Neural progenitor cell (in vitro differentiated cells): ENCODE data around the gene CDH12. TPM values are rescaled to one million over a fixed set of nuclear protein-coding genes. Genes with fewer than 3 reads are reported as not detected.

ENCODE experiments used
- DNase-seq: peaks from one replicate; pipeline ENCODE4 v3.0.0-alpha.2; 2016; ENCODE audit warnings: low spot score
- H2AFZ ChIP-seq: fragments of 200-600 bp; sonication (generic); replicated peaks from 2 replicates; pipeline ENCODE4 v1.6.1; 2016; ENCODE audit warnings: antibody characterized with exemption
- H3F3A ChIP-seq: fragments of 200-600 bp; sonication (generic); 2 replicates; pipeline ENCODE4 v1.6.1; 2016; ENCODE audit warnings: antibody characterized with exemption, low read depth
- H3K27ac ChIP-seq: fragments of 200-600 bp; sonication (generic); 2 replicates; pipeline ENCODE4 v1.5.1; 2016; ENCODE audit warnings: mild to moderate bottlenecking
- H3K27me3 ChIP-seq: fragments of 200-600 bp; sonication (generic); 2 replicates; pipeline ENCODE4 v1.6.1; 2016; ENCODE audit warnings: mild to moderate bottlenecking, moderate library complexity
- H3K36me3 ChIP-seq: fragments of 200-600 bp; sonication (generic); 2 replicates; pipeline ENCODE4 v1.5.1; 2016
- H3K4me1 ChIP-seq: fragments of 200-600 bp; sonication (generic); 2 replicates; pipeline ENCODE4 v1.6.1; 2016; ENCODE audit warnings: mixed run types
- H3K4me2 ChIP-seq: fragments of 200-600 bp; sonication (generic); 2 replicates; pipeline ENCODE4 v1.6.1; 2016
- H3K4me3 ChIP-seq: fragments of 200-600 bp; sonication (generic); 2 replicates; pipeline ENCODE4 v1.5.1; 2016
- H3K79me2 ChIP-seq: fragments of 200-600 bp; sonication (generic); 2 replicates; pipeline ENCODE4 v1.6.1; 2016; ENCODE audit warnings: low read depth
- H3K9ac ChIP-seq: fragments of 200-600 bp; sonication (generic); 2 replicates; pipeline ENCODE4 v1.6.1; 2016
- H3K9me3 ChIP-seq: fragments of 200-600 bp; sonication (generic); 2 replicates; pipeline ENCODE4 v1.5.1; 2016; ENCODE audit warnings: low read depth
- H4K20me1 ChIP-seq: fragments of 200-600 bp; sonication (generic); 2 replicates; pipeline ENCODE4 v1.6.1; 2016; ENCODE audit warnings: low read depth
- H3K27ac Mint-ChIP-seq: 3 replicates; pipeline ENCODE4 v1.8.0; 2021; ENCODE audit warnings: mixed read lengths
- H3K27me3 Mint-ChIP-seq: 2 replicates; pipeline ENCODE4 v1.8.0; 2022; ENCODE audit warnings: low read depth, mild to moderate bottlenecking, inconsistent platforms, moderate library complexity, mixed read lengths; ENCODE audit not compliant: insufficient read depth
- H3K36me3 Mint-ChIP-seq: 3 replicates; pipeline ENCODE4 v1.8.0; 2021; ENCODE audit warnings: mixed read lengths
- H3K4me1 Mint-ChIP-seq: 3 replicates; pipeline ENCODE4 v1.8.0; 2021; ENCODE audit warnings: mixed read lengths
- H3K4me3 Mint-ChIP-seq: 3 replicates; pipeline ENCODE4 v1.8.0; 2021; ENCODE audit warnings: mild to moderate bottlenecking, moderate library complexity, mixed read lengths
- H3K9me3 Mint-ChIP-seq: 3 replicates; pipeline ENCODE4 v1.8.0; 2020; ENCODE audit warnings: mixed read lengths
- CTCF ChIP-seq: fragments of 200-600 bp; sonication (generic); IDR thresholded peaks from 2 replicates; pipeline ENCODE4 v1.5.1; 2017; ENCODE audit warnings: antibody characterized with exemption, mild to moderate bottlenecking
- EZH2 ChIP-seq: fragments of 200-600 bp; sonication (generic); IDR thresholded peaks from 2 replicates; pipeline ENCODE4 v1.6.1; 2017; ENCODE audit warnings: antibody characterized with exemption, mild to moderate bottlenecking, moderate library complexity
- EZH2phosphoT487 ChIP-seq: fragments of 200-600 bp; sonication (generic); IDR thresholded peaks from 2 replicates; pipeline ENCODE4 v1.6.1; 2017; ENCODE audit warnings: antibody characterized with exemption
- total RNA-seq: library from RNA; depleted of rRNA; stranded (reverse); fragments of >200 nt; gene quantifications from 2 replicates; pipeline ENCODE4 v1.2.3, GENCODE V29; 2015; ENCODE audit warnings: low replicate concordance

CDH12 gene
- total RNA-seq, 1 donor from 2014 or later: not detected

GRCh38 chr5:22594491-22594890 lies 258.7 kb downstream of the CDH12 start:
- Histone ChIP-seq H3K9ac (no peak overlapping the region), H2AFZ (no peak overlapping the region), H3K9me3 (no peaks in the 10 kb centered on the region), H3K36me3 (no peaks in the 10 kb centered on the region), H3K4me1 (no peaks in the 10 kb centered on the region), H3K4me3 (no peak overlapping the region), H3K27ac (no peak overlapping the region), H3K27me3 (no peaks in the 10 kb centered on the region), H3K4me2 (no peak overlapping the region), H4K20me1 (no peaks in the 10 kb centered on the region), H3F3A (no peaks in the 10 kb centered on the region), H3K79me2 (no peaks in the 10 kb centered on the region)
- Mint-ChIP-seq H3K4me1 (no peaks in the 10 kb centered on the region), H3K9me3 (no peaks in the 10 kb centered on the region), H3K4me3 (no peak overlapping the region), H3K27me3 (no peaks in the 10 kb centered on the region), H3K27ac (no peak overlapping the region), H3K36me3 (no peaks in the 10 kb centered on the region)
- DNase-seq: no peak
- TF ChIP-seq EZH2: no peak
- TF ChIP-seq CTCF: no peak
- no peak for TF ChIP-seq EZH2phosphoT487

GRCh38 chr5:22593592-22593991 lies 259.6 kb downstream of the CDH12 start:
- Histone ChIP-seq H3K79me2 (no peaks in the 10 kb centered on the region), H3K27ac (no peak overlapping the region), H3K27me3 (no peaks in the 10 kb centered on the region), H3K9ac (no peak overlapping the region), H3K36me3 (no peaks in the 10 kb centered on the region), H3F3A (no peaks in the 10 kb centered on the region), H3K4me2 (no peak overlapping the region), H2AFZ (no peak overlapping the region), H3K9me3 (no peaks in the 10 kb centered on the region), H4K20me1 (no peaks in the 10 kb centered on the region), H3K4me3 (no peak overlapping the region), H3K4me1 (no peaks in the 10 kb centered on the region)
- DNase-seq: no peak
- TF ChIP-seq EZH2phosphoT487 (no peak), CTCF (no peak), EZH2 (no peak)
- H3K9me3 Mint-ChIP-seq: no peaks in the 10 kb centered on the region
- no peaks in the 10 kb centered on the region for H3K36me3 Mint-ChIP-seq
- no peaks in the 10 kb centered on the region for H3K27me3 Mint-ChIP-seq
- no peak overlapping the region for H3K27ac Mint-ChIP-seq
- H3K4me1 Mint-ChIP-seq: no peaks in the 10 kb centered on the region
- H3K4me3 Mint-ChIP-seq: no peak overlapping the region

GRCh38 chr5:22591461-22591860 lies 261.7 kb downstream of the CDH12 start:
- H2AFZ ChIP-seq: no peak overlapping the region
- TF ChIP-seq EZH2: no peak
- no peak for TF ChIP-seq EZH2phosphoT487
- TF ChIP-seq CTCF: no peak
- H3K4me2 ChIP-seq: no peak overlapping the region
- H3K36me3 ChIP-seq: no peaks in the 10 kb centered on the region
- Mint-ChIP-seq H3K36me3 (no peaks in the 10 kb centered on the region), H3K27me3 (no peaks in the 10 kb centered on the region), H3K9me3 (no peaks in the 10 kb centered on the region), H3K4me1 (no peaks in the 10 kb centered on the region), H3K27ac (no peak overlapping the region), H3K4me3 (no peak overlapping the region)
- no peak for DNase-seq
- H3K27ac ChIP-seq: no peak overlapping the region
- H3F3A ChIP-seq: no peaks in the 10 kb centered on the region
- H4K20me1 ChIP-seq: no peaks in the 10 kb centered on the region
- H3K27me3 ChIP-seq: no peaks in the 10 kb centered on the region
- H3K9ac ChIP-seq: no peak overlapping the region
- no peak overlapping the region for H3K4me3 ChIP-seq
- H3K79me2 ChIP-seq: no peaks in the 10 kb centered on the region
- H3K4me1 ChIP-seq: no peaks in the 10 kb centered on the region
- no peaks in the 10 kb centered on the region for H3K9me3 ChIP-seq
